PC-9 (cell line): Measurements from ENCODE around the gene PXMP2. TPM values are rescaled to one million over a fixed set of nuclear protein-coding genes. Genes with fewer than 3 reads are reported as not detected.

Experiments used
- BruUV-seq: library from RNA; stranded (reverse); fragments of 400-500 nt; replicated peaks from 2 replicates; lab custom pipeline; 2021; lab: Mats Ljungman, UMichigan
- CTCF ChIA-PET: fragments of 300-600 bp; sonication (Branson Sonifier 250); formaldehyde crosslinking; loops from one replicate; lab custom pipeline; 2022; ENCODE audit warnings: antibody characterized with exemption; lab: Charles Lee
- POLR2A ChIA-PET: fragments of 300-600 bp; sonication (Branson Sonifier 250); formaldehyde crosslinking; loops from one replicate; lab custom pipeline; 2022; ENCODE audit warnings: antibody characterized with exemption; ENCODE audit not compliant: unreplicated experiment; lab: Charles Lee
- DNase-seq, 2 experiments: peaks; one replicate each; pipeline versions ENCODE4 v3.0.0 to v3.0.0-alpha.2; 2015 to 2022; ENCODE audit warnings: mixed read lengths in 1 of 2
- H2AFZ ChIP-seq: fragments of 200-600 bp; sonication (generic); 2 replicates; pipeline ENCODE4 v1.8.1; 2017; ENCODE audit warnings: antibody characterized with exemption
- H3F3A ChIP-seq: fragments of 200-600 bp; sonication (generic); 2 replicates; pipeline ENCODE4 v1.8.1; 2017; ENCODE audit warnings: antibody characterized with exemption, mild to moderate bottlenecking, low read depth; ENCODE audit not compliant: insufficient read depth
- H3K27ac ChIP-seq: fragments of 200-600 bp; sonication (generic); 2 replicates; pipeline ENCODE4 v1.6.1; 2016; ENCODE audit warnings: mixed run types
- H3K27me3 ChIP-seq: fragments of 200-600 bp; sonication (generic); 2 replicates; pipeline ENCODE4 v1.6.1; 2016; ENCODE audit warnings: low read depth, mixed run types; ENCODE audit not compliant: insufficient read depth
- H3K36me3 ChIP-seq: fragments of 200-600 bp; sonication (generic); 2 replicates; pipeline ENCODE4 v1.6.1; 2016; ENCODE audit warnings: low read depth, mixed run types
- H3K4me1 ChIP-seq: fragments of 200-600 bp; sonication (generic); replicated peaks from 2 replicates; pipeline ENCODE4 v1.6.1; 2016; ENCODE audit warnings: mixed run types; ENCODE audit not compliant: insufficient read depth
- H3K4me2 ChIP-seq: fragments of 200-600 bp; sonication (generic); 2 replicates; pipeline ENCODE4 v1.6.1; 2017; ENCODE audit warnings: mixed run types
- H3K4me3 ChIP-seq: fragments of 200-600 bp; sonication (generic); 2 replicates; pipeline ENCODE4 v1.6.1; 2016; ENCODE audit warnings: mixed run types
- H3K79me2 ChIP-seq: fragments of 200-600 bp; sonication (generic); 2 replicates; pipeline ENCODE4 v1.6.1; 2017; ENCODE audit warnings: low read depth, mixed run types
- H3K9me2 ChIP-seq: fragments of 200-600 bp; sonication (generic); 2 replicates; pipeline ENCODE4 v1.8.1; 2017; ENCODE audit warnings: mild to moderate bottlenecking; ENCODE audit not compliant: insufficient read depth
- H3K9me3 ChIP-seq: fragments of 200-600 bp; sonication (generic); 2 replicates; pipeline ENCODE4 v1.8.1; 2016; ENCODE audit warnings: low read depth; ENCODE audit not compliant: insufficient read depth
- H4K20me1 ChIP-seq: fragments of 200-600 bp; sonication (generic); 2 replicates; pipeline ENCODE4 v1.8.1; 2017; ENCODE audit not compliant: insufficient read depth
- EZH2 ChIP-seq: fragments of 200-600 bp; sonication (generic); IDR thresholded peaks from 2 replicates; pipeline ENCODE4 v1.8.0; 2017; ENCODE audit warnings: antibody characterized with exemption, low read depth
- intact Hi-C: fragments of 100-400 bp; cut with micrococcal nuclease; formaldehyde crosslinking; loops from one replicate; pipeline ENCODE4 v1.10.0; 2022; ENCODE audit not compliant: unreplicated experiment
- total RNA-seq: library from RNA; stranded (reverse); gene quantifications from 2 replicates; pipeline ENCODE4 v1.2.3, GENCODE V29; 2021
- TF ChIP-seq, protein P1 (sequence below): fragments of 200-600 bp; sonication (generic); conservative IDR thresholded peaks from 2 replicates; pipeline ENCODE4 v1.6.1; 2017; ENCODE audit warnings: mixed run types, antibody characterized with exemption, mild to moderate bottlenecking, moderate library complexity

Gene PXMP2
- total RNA-seq, 1 experiment from 2014 or later, result 38.6 TPM

DNA sequence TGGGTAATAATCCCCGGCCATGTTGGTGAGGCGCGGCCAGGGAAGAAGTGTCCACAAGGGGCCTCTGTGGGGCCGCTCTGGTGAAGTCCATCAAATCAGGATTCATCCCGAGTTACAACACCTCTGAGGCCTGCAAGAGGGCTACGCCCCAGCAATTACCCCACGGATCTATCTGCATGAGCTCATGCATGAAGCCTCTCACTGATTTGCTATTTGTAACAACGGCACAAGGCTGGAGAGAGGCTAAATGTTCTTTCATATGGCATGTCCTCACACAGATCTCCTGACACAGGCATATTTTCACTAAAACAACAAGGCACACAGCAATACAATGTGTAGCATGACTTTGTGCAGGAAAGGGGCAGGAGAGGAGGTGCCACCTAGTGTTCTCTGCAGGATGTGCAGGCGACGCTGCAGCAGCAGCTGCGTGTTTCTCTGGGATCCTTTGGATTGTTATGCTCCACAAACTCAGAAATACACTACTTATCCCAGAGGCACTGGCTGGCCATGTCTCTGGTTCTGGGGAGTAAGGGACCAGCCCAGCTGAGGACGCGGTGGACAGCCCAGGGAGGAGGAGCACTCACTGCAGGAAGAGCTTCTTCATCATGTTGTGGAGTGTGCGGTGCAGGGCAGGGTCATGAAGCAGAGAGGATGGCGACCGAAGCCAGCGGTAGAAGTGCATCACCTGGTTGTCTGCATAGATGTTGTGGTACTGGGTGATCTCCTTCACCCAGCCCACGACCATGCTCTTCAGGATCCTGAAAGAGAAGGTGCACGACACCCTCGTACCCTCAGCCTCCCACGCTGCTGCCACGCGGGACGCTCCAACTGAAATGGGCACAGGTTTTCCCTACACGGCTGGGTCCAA lies 48.6 kb upstream of the PXMP2 start:
- H3K27ac ChIP-seq, result no peak overlapping the region
- H3K27me3 ChIP-seq, result no peaks in the 10 kb centered on the region
- peak in 1 of 2 experiments; percentile 41 for DNase-seq
- H3K4me1 ChIP-seq, result no peaks in the 10 kb centered on the region
- POLR2A ChIA-PET, result no interaction called here
- no peaks in the 10 kb centered on the region for H4K20me1 ChIP-seq
- H3K9me2 ChIP-seq, result no peaks in the 10 kb centered on the region
- H3K4me2 ChIP-seq, result no peak overlapping the region
- no peak overlapping the region for H2AFZ ChIP-seq
- intact Hi-C loops, result loop anchor here (1.0 kb wide), 1 partner anchor 38 kb away; no protein-coding TSS in a partner anchor
- CTCF ChIA-PET, result interaction anchor here (0.5 to 0.6 kb wide), 2 partner anchors 231 to 485 kb away, joined by 3 to 13 read pairs; no protein-coding TSS in a partner anchor
- TF ChIP-seq, protein P1, sequence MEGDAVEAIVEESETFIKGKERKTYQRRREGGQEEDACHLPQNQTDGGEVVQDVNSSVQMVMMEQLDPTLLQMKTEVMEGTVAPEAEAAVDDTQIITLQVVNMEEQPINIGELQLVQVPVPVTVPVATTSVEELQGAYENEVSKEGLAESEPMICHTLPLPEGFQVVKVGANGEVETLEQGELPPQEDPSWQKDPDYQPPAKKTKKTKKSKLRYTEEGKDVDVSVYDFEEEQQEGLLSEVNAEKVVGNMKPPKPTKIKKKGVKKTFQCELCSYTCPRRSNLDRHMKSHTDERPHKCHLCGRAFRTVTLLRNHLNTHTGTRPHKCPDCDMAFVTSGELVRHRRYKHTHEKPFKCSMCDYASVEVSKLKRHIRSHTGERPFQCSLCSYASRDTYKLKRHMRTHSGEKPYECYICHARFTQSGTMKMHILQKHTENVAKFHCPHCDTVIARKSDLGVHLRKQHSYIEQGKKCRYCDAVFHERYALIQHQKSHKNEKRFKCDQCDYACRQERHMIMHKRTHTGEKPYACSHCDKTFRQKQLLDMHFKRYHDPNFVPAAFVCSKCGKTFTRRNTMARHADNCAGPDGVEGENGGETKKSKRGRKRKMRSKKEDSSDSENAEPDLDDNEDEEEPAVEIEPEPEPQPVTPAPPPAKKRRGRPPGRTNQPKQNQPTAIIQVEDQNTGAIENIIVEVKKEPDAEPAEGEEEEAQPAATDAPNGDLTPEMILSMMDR, result peak; percentile 83
- no peak for TF ChIP-seq EZH2
- no peaks in the 10 kb centered on the region for H3K79me2 ChIP-seq
- no peaks in the 10 kb centered on the region; the same call in 1 of the 2 replicates for H3F3A ChIP-seq
- no peak overlapping the region for H3K4me3 ChIP-seq
- no peaks in the 10 kb centered on the region for H3K9me3 ChIP-seq
- no TSS peak for BruUV-seq
- peaks cover 6% of the 10 kb centered on the region; the same call in 1 of the 2 replicates for H3K36me3 ChIP-seq

DNA sequence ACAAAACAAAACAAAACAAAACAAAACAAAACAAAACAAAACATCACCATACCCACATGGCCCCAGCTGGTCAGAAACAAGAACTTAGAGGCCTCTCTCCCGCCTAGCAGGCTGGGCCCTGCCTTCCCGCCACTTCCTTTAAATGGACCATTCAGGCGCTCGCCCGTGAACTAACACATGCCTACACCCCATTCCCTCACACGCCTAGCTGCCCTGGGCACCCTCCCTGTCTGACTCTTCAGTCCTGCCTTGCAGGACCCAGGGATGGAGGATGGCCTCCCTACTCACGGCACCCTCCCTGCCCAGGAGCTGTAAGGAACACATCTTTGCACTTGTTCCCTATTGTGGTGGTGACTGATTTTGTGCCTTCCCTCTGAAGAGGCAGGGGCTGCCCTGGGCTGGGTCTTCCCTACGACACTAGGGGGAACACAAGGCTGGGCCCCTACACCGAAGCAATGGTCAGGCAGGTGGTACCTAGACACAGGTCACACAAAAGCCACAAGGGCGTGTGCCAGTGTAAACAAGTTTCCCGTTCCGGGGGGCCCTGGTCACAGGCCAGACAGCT lies 47.3 kb upstream of the PXMP2 start:
- Histone ChIP-seq H3K9me3 (no peaks in the 10 kb centered on the region), H3K4me2 (no peak overlapping the region), H3F3A (no peaks in the 10 kb centered on the region; the same call in 1 of the 2 replicates), H3K27ac (no peak overlapping the region), H4K20me1 (no peaks in the 10 kb centered on the region), H3K36me3 (peaks cover 6% of the 10 kb centered on the region; the same call in 1 of the 2 replicates), H3K9me2 (no peaks in the 10 kb centered on the region), H3K27me3 (no peaks in the 10 kb centered on the region), H3K4me3 (no peak overlapping the region), H3K4me1 (no peaks in the 10 kb centered on the region), H2AFZ (no peak overlapping the region), H3K79me2 (no peaks in the 10 kb centered on the region)
- intact Hi-C loops, result no loop called here
- ChIA-PET POLR2A (no interaction called here), CTCF (no interaction called here)
- DNase-seq, result no peak
- BruUV-seq, result no TSS peak
- TF ChIP-seq, protein P1, result no peak
- no peak for TF ChIP-seq EZH2

DNA sequence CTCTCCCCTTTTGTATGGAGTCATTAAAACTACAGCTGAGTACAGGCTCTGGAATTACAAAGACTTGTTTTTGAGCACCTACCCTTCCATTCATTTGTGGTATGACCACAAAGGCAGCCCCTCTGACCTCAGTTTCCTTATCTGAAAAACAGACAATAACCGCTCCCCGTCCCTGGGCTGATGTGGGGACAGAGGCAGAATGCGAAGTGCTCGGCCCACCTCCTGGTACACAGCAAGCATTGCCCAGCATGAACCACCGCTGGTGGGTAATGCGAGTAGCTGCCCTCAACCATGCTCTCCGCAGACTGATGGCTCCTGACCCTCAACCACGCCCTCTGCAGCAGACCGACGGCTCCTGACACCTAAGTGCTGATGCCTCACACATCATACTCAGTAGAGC lies 46.5 kb upstream of the PXMP2 start:
- ChIA-PET POLR2A (no interaction called here), CTCF (no interaction called here)
- Histone ChIP-seq H3K9me3 (no peaks in the 10 kb centered on the region), H3K9me2 (no peaks in the 10 kb centered on the region), H3K36me3 (0 out of 2 replicates have a peak, but pooled peaks cover 6% of the 10 kb centered on the region), H3K27ac (no peak overlapping the region), H3K4me2 (no peak overlapping the region), H3K4me1 (no peaks in the 10 kb centered on the region), H4K20me1 (no peaks in the 10 kb centered on the region), H3K4me3 (no peak overlapping the region), H2AFZ (no peak overlapping the region), H3F3A (no peaks in the 10 kb centered on the region; the same call in 1 of the 2 replicates), H3K79me2 (no peaks in the 10 kb centered on the region), H3K27me3 (no peaks in the 10 kb centered on the region)
- DNase-seq, result no peak
- intact Hi-C loops, result no loop called here
- no peak for TF ChIP-seq EZH2
- TF ChIP-seq, protein P1, result no peak
- no TSS peak for BruUV-seq
